Uterus (tissue), 4 donors: ENCODE data around the gene HLA-C. TPM values are rescaled to one million over a fixed set of nuclear protein-coding genes. Genes with fewer than 3 reads are reported as not detected.
"Not testable (repeated sequence)": the region's sequence is repeated elsewhere in the genome, so short reads cannot be mapped to it uniquely, and the experiment has no call there.

Experiments
- DNase-seq, 2 donors: peaks; one replicate each; pipeline ENCODE4 v3.0.0-alpha.2; 2019 to 2020
- H3K27ac ChIP-seq, 2 donors: fragments of 200-600 bp; sonication (generic); 1 replicate in 1 of 2; 2 replicates in 1 of 2; pipeline ENCODE4 v1.5.1; 2016 to 2018
- H3K27me3 ChIP-seq, 2 donors: fragments of 200-600 bp; sonication (generic); one replicate each; pipeline ENCODE4 v1.5.1; 2018 to 2019; ENCODE audit warnings: control low read depth in 1 of 2
- H3K36me3 ChIP-seq, 2 donors: fragments of 200-600 bp; sonication (generic); one replicate each; pipeline ENCODE4 v1.5.1; 2019; ENCODE audit warnings: control low read depth in 1 of 2
- H3K4me1 ChIP-seq, 2 donors: fragments of 200-600 bp; sonication (generic); one replicate each; pipeline ENCODE4 v1.5.1; 2018 to 2019; ENCODE audit warnings: control low read depth in 1 of 2
- H3K4me3 ChIP-seq, 2 donors: fragments of 200-600 bp; sonication (generic); 1 replicate in 1 of 2; 2 replicates in 1 of 2; pipeline ENCODE4 v1.5.1; 2018 to 2019; ENCODE audit warnings: mild to moderate bottlenecking in 1 of 2
- H3K9me3 ChIP-seq, 2 donors: fragments of 200-600 bp; sonication (generic); one replicate each; pipeline ENCODE4 v1.5.1; 2019; ENCODE audit warnings: control low read depth in 1 of 2
- POLR2A ChIP-seq, 2 donors: fragments of 450-650 bp; IDR thresholded peaks; one replicate each; pipeline ENCODE4 v1.6.1; 2016; ENCODE audit warnings: antibody characterized with exemption in 2 of 2, mild to moderate bottlenecking in 1 of 2, moderate library complexity in 1 of 2
- intact Hi-C: fragments of 100-400 bp; cut with DNase I; formaldehyde crosslinking; loops from one replicate; pipeline ENCODE4 v1.15.1; 2023; ENCODE audit warnings: low total_unique reads
- total RNA-seq, 4 donors: library from RNA; depleted of rRNA in 3 of 4; stranded (reverse); fragments of >200 nt in 3 of 4; gene quantifications; one replicate each; pipeline versions ENCODE4 v1.1.0 to v1.2.4, GENCODE V29; 2014 to 2023
- TF ChIP-seq, protein P1 (sequence below), 4 experiments: fragments of 200-600 bp in 2 of 4; fragments of 450-650 bp in 2 of 4; sonication (generic) in 2 of 4; IDR thresholded peaks; one replicate each; pipeline ENCODE4 v1.5.1; 2016 to 2019; ENCODE audit warnings: antibody characterized with exemption in 4 of 4, mild to moderate bottlenecking in 2 of 4, moderate library complexity in 1 of 4
- donor health status: DM: yes; HTN: yes; CAD: no.

The HLA-C gene
- total RNA-seq, 4 donors from 2014 or later: 209 to 650 (median 336) TPM

GRCh38 chr6:31266567-31267360, 5.1 kb downstream of the HLA-C start:
- DNase-seq: no peak
- Histone ChIP-seq H3K36me3 (no peaks in the 10 kb centered on the region), H3K27me3 (no peaks in the 10 kb centered on the region), H3K4me1 (no peaks in the 10 kb centered on the region), H3K27ac (no peak overlapping the region), H3K9me3 (no peaks in the 10 kb centered on the region), H3K4me3 (no peak overlapping the region)
- intact Hi-C loops: no loop called here
- no peak for TF ChIP-seq POLR2A (IDR thresholded peaks at IDR 0.05)
- TF ChIP-seq, protein P1, sequence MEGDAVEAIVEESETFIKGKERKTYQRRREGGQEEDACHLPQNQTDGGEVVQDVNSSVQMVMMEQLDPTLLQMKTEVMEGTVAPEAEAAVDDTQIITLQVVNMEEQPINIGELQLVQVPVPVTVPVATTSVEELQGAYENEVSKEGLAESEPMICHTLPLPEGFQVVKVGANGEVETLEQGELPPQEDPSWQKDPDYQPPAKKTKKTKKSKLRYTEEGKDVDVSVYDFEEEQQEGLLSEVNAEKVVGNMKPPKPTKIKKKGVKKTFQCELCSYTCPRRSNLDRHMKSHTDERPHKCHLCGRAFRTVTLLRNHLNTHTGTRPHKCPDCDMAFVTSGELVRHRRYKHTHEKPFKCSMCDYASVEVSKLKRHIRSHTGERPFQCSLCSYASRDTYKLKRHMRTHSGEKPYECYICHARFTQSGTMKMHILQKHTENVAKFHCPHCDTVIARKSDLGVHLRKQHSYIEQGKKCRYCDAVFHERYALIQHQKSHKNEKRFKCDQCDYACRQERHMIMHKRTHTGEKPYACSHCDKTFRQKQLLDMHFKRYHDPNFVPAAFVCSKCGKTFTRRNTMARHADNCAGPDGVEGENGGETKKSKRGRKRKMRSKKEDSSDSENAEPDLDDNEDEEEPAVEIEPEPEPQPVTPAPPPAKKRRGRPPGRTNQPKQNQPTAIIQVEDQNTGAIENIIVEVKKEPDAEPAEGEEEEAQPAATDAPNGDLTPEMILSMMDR (IDR thresholded peaks at IDR 0.05): no peak

DNA sequence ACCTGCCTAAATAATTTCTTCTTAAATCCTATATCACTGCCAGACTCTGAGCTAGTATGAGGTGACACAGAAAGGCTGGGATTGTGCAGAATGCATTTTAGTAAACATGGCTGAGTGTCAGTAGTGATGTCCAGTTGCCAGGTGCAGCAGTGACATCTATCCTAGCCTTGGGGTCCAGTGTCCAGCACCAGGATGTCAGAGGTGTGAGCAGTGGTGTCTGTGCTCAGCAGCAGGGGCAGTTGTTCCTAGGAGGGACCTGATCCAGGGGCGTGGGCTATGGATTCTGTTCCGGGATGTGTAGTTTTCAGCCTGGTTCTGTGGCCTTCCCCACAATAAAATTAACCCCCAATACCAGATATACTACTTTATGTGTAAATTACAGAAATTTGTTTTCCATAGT, 6.0 kb downstream of the HLA-C start:
- Histone ChIP-seq H3K9me3 (no peaks in the 10 kb centered on the region), H3K4me1 (no peaks in the 10 kb centered on the region), H3K27me3 (no peaks in the 10 kb centered on the region), H3K36me3 (no peaks in the 10 kb centered on the region), H3K4me3 (no peak overlapping the region), H3K27ac (no peak overlapping the region)
- no peak for DNase-seq
- TF ChIP-seq, protein P1 (IDR thresholded peaks at IDR 0.05): no peak
- no peak for TF ChIP-seq POLR2A (IDR thresholded peaks at IDR 0.05)
- intact Hi-C loops: no loop called here

DNA sequence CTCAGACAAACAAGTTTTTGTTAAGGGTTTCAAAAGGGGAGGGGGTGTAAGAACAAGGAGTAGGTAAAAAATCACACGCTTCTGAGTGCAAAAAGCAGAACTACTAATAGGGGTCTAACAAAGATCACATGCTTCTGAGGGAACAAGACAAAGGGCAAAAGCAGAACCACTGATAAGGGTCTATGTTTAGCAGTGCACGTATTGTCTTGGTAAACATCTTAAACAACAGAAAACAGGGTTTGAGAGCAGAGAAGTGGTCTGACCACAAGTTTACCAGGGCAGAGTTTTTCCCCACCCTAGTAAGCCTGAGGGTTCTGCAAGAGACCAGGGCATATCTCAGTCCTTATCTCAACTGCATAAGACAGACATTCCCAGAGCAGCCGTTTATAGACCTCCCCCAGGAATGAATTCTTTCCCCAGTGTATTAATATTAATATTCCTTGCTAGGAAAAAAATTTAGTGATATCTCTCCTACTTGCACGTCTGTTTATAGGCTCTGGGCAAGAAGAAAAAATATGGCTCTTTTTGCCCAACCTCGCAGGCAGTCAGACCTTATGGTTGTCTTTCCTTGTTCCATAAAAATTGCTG, 8.5 kb downstream of the HLA-C start:
- H3K4me3 ChIP-seq, H3K9me3 ChIP-seq, DNase-seq, intact Hi-C loops, H3K27ac ChIP-seq, H3K36me3 ChIP-seq, H3K4me1 ChIP-seq, H3K27me3 ChIP-seq: not testable (repeated sequence)

DNA sequence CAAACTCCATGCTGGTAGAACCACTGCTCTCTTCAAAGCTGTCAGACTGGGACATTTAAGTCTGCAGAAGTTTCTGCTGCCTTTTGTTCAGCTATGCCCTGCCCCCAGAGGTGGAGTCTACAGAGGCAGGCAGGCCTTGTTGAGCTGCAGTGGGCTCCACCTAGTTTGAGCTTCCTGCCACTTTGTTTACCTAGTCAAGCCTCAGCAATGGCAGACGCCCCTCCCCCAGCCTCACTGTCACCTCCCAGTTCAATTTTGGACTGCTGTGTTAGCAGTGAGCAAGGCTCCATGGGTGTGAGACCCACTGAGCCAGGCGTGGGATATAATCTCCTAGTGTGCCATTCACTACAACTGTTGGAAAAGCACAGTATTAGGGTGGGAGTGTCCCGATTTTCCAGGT, 11.9 kb downstream of the HLA-C start:
- H3K4me1 ChIP-seq, H3K27ac ChIP-seq, intact Hi-C loops, H3K27me3 ChIP-seq, H3K9me3 ChIP-seq, H3K4me3 ChIP-seq, DNase-seq, H3K36me3 ChIP-seq: not testable (repeated sequence)

DNA sequence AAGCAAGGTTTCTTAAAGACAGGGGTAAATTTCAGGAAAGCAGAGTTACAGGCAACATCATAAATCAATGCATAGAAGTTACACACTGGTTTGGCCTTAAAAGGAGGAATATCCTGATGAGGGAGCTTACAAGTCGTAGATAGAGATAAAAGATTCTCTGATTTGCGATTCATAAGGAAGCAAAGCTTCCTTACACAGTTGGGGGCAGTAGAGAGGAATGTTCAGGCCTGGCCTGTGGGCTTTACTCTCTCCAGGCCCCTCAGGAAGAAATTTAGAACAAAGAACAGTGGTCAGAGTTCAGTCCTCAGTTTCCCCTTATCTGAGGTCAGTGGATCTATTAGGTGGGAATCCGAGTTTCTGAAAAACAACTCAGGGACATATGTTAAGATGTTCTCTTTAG, 19.3 kb downstream of the HLA-C start:
- no peak for DNase-seq
- Histone ChIP-seq H3K27ac (no peak overlapping the region), H3K9me3 (no peaks in the 10 kb centered on the region), H3K27me3 (no peaks in the 10 kb centered on the region), H3K4me3 (no peak overlapping the region), H3K4me1 (no peaks in the 10 kb centered on the region), H3K36me3 (no peaks in the 10 kb centered on the region)
- no peak for TF ChIP-seq POLR2A (IDR thresholded peaks at IDR 0.05)
- TF ChIP-seq, protein P1 (IDR thresholded peaks at IDR 0.05): no peak
- intact Hi-C loops: no loop called here

- H3K27me3 ChIP-seq: no peaks in the 10 kb centered on the region
- no peaks in the 10 kb centered on the region for H3K4me1 ChIP-seq
- H3K36me3 ChIP-seq: no peaks in the 10 kb centered on the region
- TF ChIP-seq POLR2A (IDR thresholded peaks at IDR 0.05): no peak
- TF ChIP-seq, protein P1 (IDR thresholded peaks at IDR 0.05): no peak
- H3K27ac ChIP-seq: no peak overlapping the region
- H3K9me3 ChIP-seq: no peaks in the 10 kb centered on the region
- DNase-seq: no peak
- no peak overlapping the region for H3K4me3 ChIP-seq
- intact Hi-C loops: no loop called here
Observed at GRCh38 chr6:31251261-31251660, 20.6 kb downstream of the HLA-C start.
